ENCODE measurements around the gene CACNG7.

CACNG7 gene

GRCh38 chr19:53883231-53883661 is 25.8 kb upstream of the CACNG7 start:
- no peak overlapping the region for H3K4me3 ChIP-seq (ENCODE audit: low read length)
- no peak for TF ChIP-seq ZNF274 (IDR thresholded peaks at IDR 0.05; ENCODE audit: low read depth, low read length)

- no peak for TF ChIP-seq ZNF274 (IDR thresholded peaks at IDR 0.05; ENCODE audit: low read depth, low read length)
- H3K4me3 ChIP-seq (ENCODE audit: low read length) = no peak overlapping the region
Observed at GRCh38 chr19:53883741-53884140, 25.3 kb upstream of the CACNG7 start.

GRCh38 chr19:53884256-53884655 is 24.8 kb upstream of the CACNG7 start:
- no peak overlapping the region for H3K4me3 ChIP-seq (ENCODE audit: low read length)
- no peak for TF ChIP-seq ZNF274 (IDR thresholded peaks at IDR 0.05; ENCODE audit: low read depth, low read length)

GRCh38 chr19:53885036-53885435 is 24.0 kb upstream of the CACNG7 start:
- H3K4me3 ChIP-seq (ENCODE audit: low read length) = no peak overlapping the region
- TF ChIP-seq ZNF274 (IDR thresholded peaks at IDR 0.05; ENCODE audit: low read depth, low read length) = no peak

- H3K4me3 ChIP-seq (ENCODE audit: low read length) = no peak overlapping the region
Observed at GRCh38 chr19:53892301-53892980, 16.6 kb upstream of the CACNG7 start.

GRCh38 chr19:53892981-53893325 is 16.1 kb upstream of the CACNG7 start:
- no peak overlapping the region for H3K4me3 ChIP-seq (ENCODE audit: low read length)
- TF ChIP-seq ZNF274 (IDR thresholded peaks at IDR 0.05; ENCODE audit: low read depth, low read length) = no peak

More at GRCh38 chr19:53892301-53892980, 16.6 kb upstream of the CACNG7 start:
- no peak for TF ChIP-seq ZNF274 (IDR thresholded peaks at IDR 0.05; ENCODE audit: low read depth, low read length)

GRCh38 chr19:53894707-53895106 is 14.4 kb upstream of the CACNG7 start:
- no peak overlapping the region for H3K4me3 ChIP-seq (ENCODE audit: low read length)
- TF ChIP-seq ZNF274 (IDR thresholded peaks at IDR 0.05; ENCODE audit: low read depth, low read length) = no peak

DNA sequence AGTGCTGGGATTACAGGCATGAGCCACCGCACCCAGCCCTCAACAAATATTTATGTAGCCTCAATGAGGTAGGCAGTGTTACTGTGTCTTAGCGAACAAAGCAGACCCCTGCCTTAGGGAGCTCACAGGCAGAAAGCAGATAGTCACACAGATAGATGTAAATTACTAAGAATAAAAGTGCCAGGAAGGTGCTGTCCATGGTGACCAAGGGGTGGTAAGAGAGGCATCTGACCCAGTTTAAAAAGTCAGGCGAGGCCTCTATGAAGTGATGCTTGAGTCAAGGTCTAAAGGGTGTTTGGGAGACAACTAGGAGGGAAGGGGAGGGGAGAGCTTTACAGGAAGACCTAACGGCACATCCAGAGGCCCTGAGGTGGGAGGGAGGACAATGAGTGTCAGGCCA is 12.4 kb upstream of the CACNG7 start:
- H3K4me3 ChIP-seq (ENCODE audit: low read length) = no peak overlapping the region
- no peak for TF ChIP-seq ZNF274 (IDR thresholded peaks at IDR 0.05; ENCODE audit: low read depth, low read length)

DNA sequence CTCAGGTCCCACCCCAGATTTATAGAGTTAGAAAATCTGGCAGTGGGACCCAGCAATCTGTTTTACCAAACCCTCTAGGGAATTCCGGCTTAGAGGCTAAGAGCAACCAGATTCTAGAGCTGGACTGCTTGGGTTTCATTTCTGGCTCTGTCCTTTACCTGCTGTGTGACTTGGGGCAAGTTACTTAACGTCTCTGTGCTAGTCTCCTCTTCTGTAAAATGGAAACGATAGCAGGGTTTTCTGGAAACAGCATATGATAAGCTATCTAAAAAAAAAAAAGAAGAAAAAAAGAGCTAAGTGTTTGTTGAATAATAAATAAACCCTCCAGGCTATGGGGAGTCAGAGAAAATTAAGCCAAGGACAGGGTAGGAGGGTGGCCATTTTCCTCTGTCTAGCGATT is 11.6 kb upstream of the CACNG7 start:
- H3K4me3 ChIP-seq (ENCODE audit: low read length) = no peak overlapping the region
- no peak for TF ChIP-seq ZNF274 (IDR thresholded peaks at IDR 0.05; ENCODE audit: low read depth, low read length)

DNA sequence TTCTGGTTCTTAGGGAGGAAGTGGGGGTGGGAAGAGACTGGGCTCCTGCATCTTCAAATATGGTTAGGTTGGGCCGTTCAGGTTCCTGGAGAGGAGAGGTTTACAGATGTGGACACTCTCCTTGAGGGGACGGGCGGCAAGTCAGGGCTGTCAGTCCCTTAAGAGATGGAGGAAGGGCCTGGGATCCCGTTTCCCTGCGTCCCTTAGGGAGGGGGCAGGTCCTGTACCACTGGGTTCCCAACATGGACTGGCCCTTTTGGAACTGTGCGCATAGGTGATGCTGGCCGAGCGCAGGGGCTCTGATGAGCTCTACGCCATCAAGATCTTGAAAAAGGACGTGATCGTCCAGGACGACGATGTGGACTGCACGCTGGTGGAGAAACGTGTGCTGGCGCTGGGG is 10.9 kb upstream of the CACNG7 start:
- no peak for TF ChIP-seq ZNF274 (IDR thresholded peaks at IDR 0.05; ENCODE audit: low read depth, low read length)
- no peak overlapping the region for H3K4me3 ChIP-seq (ENCODE audit: low read length)

- TF ChIP-seq ZNF274 (IDR thresholded peaks at IDR 0.05; ENCODE audit: low read depth, low read length) = no peak
- H3K4me3 ChIP-seq (ENCODE audit: low read length) = no peak overlapping the region
Observed at GRCh38 chr19:53898636-53899341, 10.3 kb upstream of the CACNG7 start.

DNA sequence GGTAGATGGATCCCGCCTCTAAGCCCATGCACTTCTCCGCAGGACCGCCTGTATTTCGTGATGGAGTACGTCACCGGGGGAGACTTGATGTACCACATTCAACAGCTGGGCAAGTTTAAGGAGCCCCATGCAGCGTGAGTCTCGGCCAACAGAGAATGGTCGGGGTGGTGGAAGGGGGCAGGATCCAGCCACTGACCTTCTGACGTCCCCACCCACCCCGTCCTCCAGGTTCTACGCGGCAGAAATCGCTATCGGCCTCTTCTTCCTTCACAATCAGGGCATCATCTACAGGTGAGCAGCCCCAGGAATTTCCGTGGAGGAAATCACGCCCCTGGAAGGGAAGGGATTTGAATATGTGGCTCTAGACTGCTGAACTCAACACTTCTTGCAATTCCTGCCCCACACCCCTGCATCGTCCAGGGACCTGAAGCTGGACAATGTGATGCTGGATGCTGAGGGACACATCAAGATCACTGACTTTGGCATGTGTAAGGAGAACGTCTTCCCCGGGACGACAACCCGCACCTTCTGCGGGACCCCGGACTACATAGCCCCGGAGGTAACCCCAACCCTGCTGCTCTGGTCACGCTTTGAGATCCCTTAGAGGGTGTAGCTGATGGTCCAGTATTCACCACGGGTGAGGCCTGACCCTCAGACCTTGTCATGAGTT is 8.8 kb upstream of the CACNG7 start:
- no peak overlapping the region for H3K4me3 ChIP-seq (ENCODE audit: low read length)
- no peak for TF ChIP-seq ZNF274 (IDR thresholded peaks at IDR 0.05; ENCODE audit: low read depth, low read length)

GRCh38 chr19:53903055-53903680 is 5.9 kb upstream of the CACNG7 start:
- no peak for TF ChIP-seq ZNF274 (IDR thresholded peaks at IDR 0.05; ENCODE audit: low read depth, low read length)
- H3K4me3 ChIP-seq (ENCODE audit: low read length) = no peak overlapping the region

DNA sequence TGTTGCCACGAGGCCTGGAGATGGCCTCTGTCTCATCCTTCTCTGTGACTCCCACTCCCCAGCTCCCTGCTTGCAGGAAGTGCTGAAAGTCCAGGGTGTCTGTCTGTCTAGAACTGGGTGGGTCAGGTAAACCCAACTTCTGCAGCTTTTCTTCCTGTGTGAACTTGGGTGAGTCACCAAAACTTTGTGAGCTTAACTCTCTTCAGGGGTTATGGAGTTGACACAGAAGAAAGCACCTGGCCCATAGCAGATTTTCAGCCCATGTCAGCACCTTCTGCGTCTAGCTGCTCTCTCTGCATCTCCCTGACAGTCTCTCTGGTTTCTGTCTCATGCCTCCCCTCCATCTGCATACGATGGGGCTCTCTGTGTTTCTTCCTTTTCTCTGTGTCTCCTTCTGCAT is 4.2 kb upstream of the CACNG7 start:
- no peak for TF ChIP-seq ZNF274 (IDR thresholded peaks at IDR 0.05; ENCODE audit: low read depth, low read length)
- no peak overlapping the region for H3K4me3 ChIP-seq (ENCODE audit: low read length)

GRCh38 chr19:53905787-53906186 is 3.3 kb upstream of the CACNG7 start:
- no peak overlapping the region for H3K4me3 ChIP-seq (ENCODE audit: low read length)
- no peak for TF ChIP-seq ZNF274 (IDR thresholded peaks at IDR 0.05; ENCODE audit: low read depth, low read length)
